GM23338 (cell line): ENCODE data around the gene FAM98C. TPM values are rescaled to one million over a fixed set of nuclear protein-coding genes. Genes with fewer than 3 reads are reported as not detected.

Experiments used
- ATAC-seq: fragments of 200-7000 bp; cut with Tn5 transposase; 3 replicates; pipeline ENCODE4 v1.9.1; 2020
- DNase-seq: peaks from one replicate; pipeline ENCODE4 v3.0.0-alpha.2; 2015; ENCODE audit warnings: low spot score
- H2AFZ ChIP-seq: fragments of 200-600 bp; sonication (generic); 2 replicates; pipeline ENCODE4 v1.8.0; 2016; ENCODE audit warnings: antibody characterized with exemption, mild to moderate bottlenecking, moderate library complexity
- H3F3A ChIP-seq: fragments of 200-600 bp; sonication (generic); replicated peaks from 2 replicates; pipeline ENCODE4 v1.8.0; 2017; ENCODE audit warnings: antibody characterized with exemption, mixed run types, low read depth
- H3K27ac ChIP-seq: fragments of 200-600 bp; sonication (generic); 2 replicates; pipeline ENCODE4 v1.6.1; 2016; ENCODE audit warnings: low read depth
- H3K27me3 ChIP-seq: fragments of 200-600 bp; sonication (generic); 2 replicates; pipeline ENCODE4 v1.8.0; 2016; ENCODE audit warnings: mild to moderate bottlenecking, mixed run types, moderate library complexity; ENCODE audit not compliant: insufficient read depth
- H3K36me3 ChIP-seq: fragments of 200-600 bp; sonication (generic); 2 replicates; pipeline ENCODE4 v1.8.0; 2016; ENCODE audit warnings: mild to moderate bottlenecking; ENCODE audit not compliant: insufficient read depth
- H3K4me1 ChIP-seq: fragments of 200-600 bp; sonication (generic); 2 replicates; pipeline ENCODE4 v1.8.0; 2016; ENCODE audit warnings: mild to moderate bottlenecking, moderate library complexity; ENCODE audit not compliant: insufficient read depth
- H3K4me2 ChIP-seq: fragments of 200-600 bp; sonication (generic); 2 replicates; pipeline ENCODE4 v1.7.1; 2017; ENCODE audit warnings: mixed run types
- H3K4me3 ChIP-seq: fragments of 200-600 bp; sonication (generic); 2 replicates; pipeline ENCODE4 v1.6.1; 2016; ENCODE audit warnings: mixed run types
- H3K79me2 ChIP-seq: fragments of 200-600 bp; sonication (generic); replicated peaks from 2 replicates; pipeline ENCODE4 v1.8.0; 2017; ENCODE audit warnings: mild to moderate bottlenecking; ENCODE audit not compliant: insufficient read depth
- H3K9me2 ChIP-seq: fragments of 200-600 bp; sonication (generic); 2 replicates; pipeline ENCODE4 v1.8.0; 2017; ENCODE audit not compliant: insufficient read depth
- H4K20me1 ChIP-seq: fragments of 200-600 bp; sonication (generic); replicated peaks from 2 replicates; pipeline ENCODE4 v1.8.0; 2017; ENCODE audit warnings: mild to moderate bottlenecking; ENCODE audit not compliant: insufficient read depth
- H3K27ac Mint-ChIP-seq: 2 replicates; pipeline ENCODE4 v1.8.0; 2020; ENCODE audit warnings: inconsistent platforms, mild to moderate bottlenecking, moderate library complexity, mixed read lengths
- H3K27me3 Mint-ChIP-seq: 3 replicates; pipeline ENCODE4 v1.8.0; 2022; ENCODE audit warnings: low read depth, mild to moderate bottlenecking, moderate library complexity, mixed read lengths, inconsistent platforms; ENCODE audit not compliant: insufficient read depth, poor library complexity
- H3K36me3 Mint-ChIP-seq: 3 replicates; pipeline ENCODE4 v1.8.0; 2021; ENCODE audit warnings: low read depth, mild to moderate bottlenecking, inconsistent platforms, moderate library complexity, mixed read lengths
- H3K4me1 Mint-ChIP-seq: 3 replicates; pipeline ENCODE4 v1.8.0; 2020; ENCODE audit warnings: mild to moderate bottlenecking, inconsistent platforms, mixed read lengths
- H3K4me3 Mint-ChIP-seq: 3 replicates; pipeline ENCODE4 v1.8.0; 2021; ENCODE audit warnings: moderate library complexity, mild to moderate bottlenecking, inconsistent platforms, mixed read lengths
- H3K9me3 Mint-ChIP-seq: 3 replicates; pipeline ENCODE4 v1.8.0; 2020; ENCODE audit warnings: moderate library complexity, mild to moderate bottlenecking, inconsistent platforms, mixed read lengths
- CREB1 ChIP-seq: fragments of 250-450 bp; sonication (Bioruptor Pico); IDR thresholded peaks from 2 replicates; pipeline ENCODE4 v1.5.0; 2020; ENCODE audit warnings: low read depth, mild to moderate bottlenecking, moderate library complexity
- CTCF ChIP-seq, 2 experiments: fragments of 200-600 bp in 1 of 2; sonication (generic) in 1 of 2; conservative IDR thresholded peaks; 2 replicates each; pipeline versions ENCODE4 v1.5.1 to v1.6.1; 2016 to 2017; ENCODE audit warnings: antibody characterized with exemption in 2 of 2, low read depth in 2 of 2, mild to moderate bottlenecking in 2 of 2, moderate library complexity in 1 of 2
- EZH2phosphoT487 ChIP-seq: fragments of 200-600 bp; sonication (generic); IDR thresholded peaks from one replicate; pipeline ENCODE4 v1.8.1; 2018; ENCODE audit warnings: antibody characterized with exemption; ENCODE audit not compliant: unreplicated experiment
- NANOG ChIP-seq: IDR thresholded peaks from 2 replicates; pipeline ENCODE4 v1.6.1; 2016; ENCODE audit warnings: antibody characterized with exemption, borderline replicate concordance
- REST ChIP-seq: IDR thresholded peaks from one replicate; pipeline ENCODE4 v1.6.1; 2018; ENCODE audit warnings: antibody characterized with exemption; ENCODE audit not compliant: unreplicated experiment
- STAT1 ChIP-seq: IDR thresholded peaks from one replicate; pipeline ENCODE4 v1.6.1; 2016; ENCODE audit warnings: antibody characterized with exemption; ENCODE audit not compliant: unreplicated experiment
- ZNF114 ChIP-seq: fragments of 250-450 bp; sonication (Bioruptor Pico); IDR thresholded peaks from 2 replicates; pipeline ENCODE4 v1.5.0; 2020; ENCODE audit warnings: mild to moderate bottlenecking, moderate library complexity
- ZNF331 ChIP-seq: fragments of 250-450 bp; sonication (Bioruptor Pico); IDR thresholded peaks from 2 replicates; pipeline ENCODE4 v1.5.0; 2020; ENCODE audit warnings: low read depth, mild to moderate bottlenecking, moderate library complexity
- polyA plus RNA-seq: library from polyadenylated mRNA; unstranded; fragments of >200 nt; fragmentation: Nextera tagmentation; extraction: Ambion mirVana; gene quantifications from 2 replicates; pipeline ENCODE4 v1.2.1, GENCODE V29; 2016
- total RNA-seq: library from RNA; depleted of rRNA; stranded (reverse); fragments of >200 nt; shearing (Covaris generic); gene quantifications from 2 replicates; pipeline ENCODE4 v1.2.3, GENCODE V29; 2014

Gene FAM98C
- total and polyA plus RNA-seq, 2 experiments from 2014 or later, result 4.3 to 7.6 TPM

- no peak for TF ChIP-seq CTCF (conservative IDR thresholded peaks at IDR 0.05; ENCODE audit: low read depth in 2 of 2)
- no peak for TF ChIP-seq CREB1 (CRISPR knock-in tag)
- TF ChIP-seq NANOG, result no peak
These were observed 31.8 kb upstream of the FAM98C start (continued) for GRCh38 chr19:38371081-38371480.

- no peaks in the 10 kb centered on the region; the same call in 2 of the 3 replicates for H3K9me3 Mint-ChIP-seq
- H3K27me3 Mint-ChIP-seq, result peaks cover 12% of the 10 kb centered on the region
- Histone ChIP-seq H2AFZ (peak overlapping the region; percentile 57), H4K20me1 (peaks cover 13% of the 10 kb centered on the region), H3K79me2 (peaks cover 29% of the 10 kb centered on the region), H3K4me2 (peak overlapping the region; percentile 76), H3K27ac (no peak overlapping the region), H3K27me3 (no peaks in the 10 kb centered on the region), H3K36me3 (peaks cover 9% of the 10 kb centered on the region; the same call in 1 of the 2 replicates), H3F3A (no peaks in the 10 kb centered on the region), H3K4me3 (peak overlapping the region; percentile 52), H3K9me2 (no peaks in the 10 kb centered on the region), H3K4me1 (peaks cover 10% of the 10 kb centered on the region; the same call in 1 of the 2 replicates)
- peak overlapping the region; percentile 98 for H3K4me3 Mint-ChIP-seq
- peaks cover 14% of the 10 kb centered on the region for H3K4me1 Mint-ChIP-seq
- H3K27ac Mint-ChIP-seq, result peak overlapping the region; percentile 27
- ATAC-seq, result no peak
- TF ChIP-seq ZNF114 (CRISPR knock-in tag), result no peak
- no peak for TF ChIP-seq EZH2phosphoT487
- no peak for TF ChIP-seq STAT1
- TF ChIP-seq ZNF331 (CRISPR knock-in tag), result no peak
- no peak for TF ChIP-seq REST
- TF ChIP-seq CREB1 (CRISPR knock-in tag), result no peak
- DNase-seq, result no peak
- H3K36me3 Mint-ChIP-seq, result peaks cover 8% of the 10 kb centered on the region
These were observed 29.0 kb upstream of the FAM98C start for GRCh38 chr19:38373907-38374331.
